ENCODE results near the gene NDUFS6. TPM values are rescaled to one million over a fixed set of nuclear protein-coding genes. Genes with fewer than 3 reads are reported as not detected.

NDUFS6 gene
- total RNA-seq, 4 donors from 2014 or later, result 26.5 to 36.9 (median 34.5) TPM

GRCh38 chr5:1785984-1786383, 15.2 kb upstream of the NDUFS6 start:
- TF ChIP-seq CTCF (IDR thresholded peaks at IDR 0.05; ENCODE audit: low read depth), result no peak

- TF ChIP-seq CTCF (IDR thresholded peaks at IDR 0.05; ENCODE audit: low read depth), result no peak
Measured at GRCh38 chr5:1786621-1787471, 14.4 kb upstream of the NDUFS6 start.

GRCh38 chr5:1787472-1788047, 13.6 kb upstream of the NDUFS6 start:
- TF ChIP-seq CTCF (IDR thresholded peaks at IDR 0.05; ENCODE audit: low read depth), result no peak

GRCh38 chr5:1788200-1788599, 13.0 kb upstream of the NDUFS6 start:
- no peak for TF ChIP-seq CTCF (IDR thresholded peaks at IDR 0.05; ENCODE audit: low read depth)

GRCh38 chr5:1788828-1789227, 12.4 kb upstream of the NDUFS6 start:
- TF ChIP-seq CTCF (IDR thresholded peaks at IDR 0.05; ENCODE audit: low read depth), result no peak

- TF ChIP-seq CTCF (IDR thresholded peaks at IDR 0.05; ENCODE audit: low read depth), result no peak
Measured at GRCh38 chr5:1789834-1790471, 11.3 kb upstream of the NDUFS6 start.

GRCh38 chr5:1791176-1791575, 10.0 kb upstream of the NDUFS6 start:
- TF ChIP-seq CTCF (IDR thresholded peaks at IDR 0.05; ENCODE audit: low read depth), result no peak
